ENCODE results near the gene MED20. TPM values are rescaled to one million over a fixed set of nuclear protein-coding genes. Genes with fewer than 3 reads are reported as not detected.

MED20 gene
- total and polyA plus RNA-seq, 10 of the 15 experiments (the other 5 are each of a cell fraction or from before 2014, with no cell fraction given), result 13.4 to 24.8 (median 17.9) TPM

DNA sequence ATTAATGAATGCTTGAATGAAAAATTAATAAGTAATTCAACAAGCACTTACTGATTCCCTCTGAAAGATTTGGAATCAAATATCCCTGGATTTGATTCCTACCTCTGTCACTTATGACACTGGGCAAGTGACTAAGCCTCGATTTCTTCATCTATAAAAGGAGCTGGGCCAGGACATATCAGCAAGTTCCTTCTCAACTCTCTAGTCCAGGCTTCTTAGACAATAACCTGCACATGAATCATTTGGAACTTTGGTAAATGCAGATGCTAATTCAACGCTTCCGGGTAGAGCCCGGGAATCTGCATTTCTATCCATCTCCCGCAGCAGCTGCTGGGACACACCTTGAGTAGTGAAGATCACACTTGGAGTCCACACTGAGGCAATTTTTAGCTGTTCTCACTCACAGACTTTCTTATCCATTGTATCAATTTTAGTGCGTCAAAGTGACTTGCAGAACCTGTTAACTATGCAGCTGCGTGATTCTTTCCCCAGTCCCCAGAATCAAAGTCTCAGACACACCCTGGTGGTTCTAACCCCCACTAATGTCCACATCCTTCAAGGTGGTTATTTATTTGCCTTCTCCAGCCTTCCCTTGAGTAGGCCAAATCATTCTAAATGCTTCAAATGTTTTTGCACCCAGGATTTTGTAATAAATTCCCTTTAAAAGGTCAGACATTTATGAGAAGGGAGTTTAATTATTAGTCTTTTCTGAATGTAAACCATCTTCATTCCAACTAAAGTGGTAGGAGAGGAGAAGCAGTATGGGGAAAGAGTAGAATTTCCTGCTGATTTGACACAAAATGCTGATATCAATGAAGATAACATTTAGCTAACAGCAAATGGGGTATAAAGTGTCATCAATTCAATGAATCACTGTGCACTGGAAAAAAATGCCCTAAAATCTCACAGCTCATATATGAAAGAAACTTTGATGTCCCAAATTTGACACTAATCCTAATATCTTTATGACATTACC, 46.7 kb upstream of the MED20 start:
- H3K27me3 ChIP-seq (replicated peaks in 1 of 2; ENCODE audit: control insufficient read depth in 2 of 2, insufficient read depth in 2 of 2, low read length in 1 of 2), result no peaks in the 10 kb centered on the region
- RAD21 ChIA-PET (ENCODE audit: unreplicated experiment), result no interaction called here
- in situ Hi-C loops (cut with MboI) (no loop called here), intact Hi-C loops (cut with micrococcal nuclease; ENCODE audit: unreplicated experiment) (no loop called here)
- no peak overlapping the region for H3K4me2 ChIP-seq (ENCODE audit: control insufficient read depth, insufficient read depth)
- FAIRE-seq (no peak), ATAC-seq (no peak), DNase-seq (ENCODE audit: low read depth, low spot score) (no peak)
- CTCF ChIA-PET, result interaction anchor here (0.9 to 1.6 kb wide), 3 partner anchors 10 to 76 kb away, joined by 3 read pairs; no protein-coding TSS in a partner anchor
- no peaks in the 10 kb centered on the region for H3K36me3 ChIP-seq (ENCODE audit: control insufficient read depth in 2 of 2, insufficient read depth in 2 of 2, low read length in 1 of 2)
- no peak overlapping the region for H3K27ac ChIP-seq (ENCODE audit: control insufficient read depth, insufficient read depth)
- no peaks in the 10 kb centered on the region for H3K9me3 ChIP-seq (replicated peaks; ENCODE audit: control insufficient read depth, insufficient read depth, low read length)
- H3K4me3 ChIP-seq, result no peak overlapping the region
- H3K9ac ChIP-seq (ENCODE audit: control insufficient read depth, insufficient read depth, low read length), result no peak overlapping the region
- no peaks in the 10 kb centered on the region for H3K4me1 ChIP-seq (ENCODE audit: control insufficient read depth, insufficient read depth, low read length)
- no peaks in the 10 kb centered on the region for H3K79me2 ChIP-seq (ENCODE audit: control insufficient read depth, insufficient read depth, low read length)
- TF ChIP-seq KAT2A (conservative IDR thresholded peaks at IDR 0.05; ENCODE audit: control insufficient read depth, low read depth, low read length) (no peak), RAD51 (IDR thresholded peaks at IDR 0.05) (no peak), CBFB (IDR thresholded peaks at IDR 0.05; ENCODE audit: low read depth) (no peak), MEF2B (IDR thresholded peaks at IDR 0.05; ENCODE audit: partially characterized antibody, poor library complexity, severe bottlenecking) (no peak), EED (IDR thresholded peaks at IDR 0.05; ENCODE audit: low read depth) (no peak), POLR2AphosphoS5 (IDR thresholded peaks at IDR 0.05; ENCODE audit: low read length) (no peak), ZNF384 (IDR thresholded peaks at IDR 0.05; ENCODE audit: borderline replicate concordance, low read depth, low read length) (no peak), ZBED1 (IDR thresholded peaks at IDR 0.05; ENCODE audit: borderline replicate concordance) (no peak), NFYA (IDR thresholded peaks at IDR 0.05; ENCODE audit: borderline replicate concordance, low read depth, low read length) (no peak), MYB (IDR thresholded peaks at IDR 0.05; ENCODE audit: borderline replicate concordance, low read depth, low read length) (no peak), NR2C2 (IDR thresholded peaks at IDR 0.05; ENCODE audit: borderline replicate concordance, control insufficient read depth, insufficient read length, low read depth) (no peak), ZNF24 (IDR thresholded peaks at IDR 0.05) (no peak), SMC3 (IDR thresholded peaks at IDR 0.05; ENCODE audit: borderline replicate concordance, low read length) (no peak), CREB1 (IDR thresholded peaks at IDR 0.05; ENCODE audit: low read depth) (no peak), BACH1 (IDR thresholded peaks at IDR 0.05; ENCODE audit: borderline replicate concordance) (no peak), CHD1 (IDR thresholded peaks at IDR 0.05; ENCODE audit: low read depth, low read length) (no peak)
- TF ChIP-seq, protein P1, sequence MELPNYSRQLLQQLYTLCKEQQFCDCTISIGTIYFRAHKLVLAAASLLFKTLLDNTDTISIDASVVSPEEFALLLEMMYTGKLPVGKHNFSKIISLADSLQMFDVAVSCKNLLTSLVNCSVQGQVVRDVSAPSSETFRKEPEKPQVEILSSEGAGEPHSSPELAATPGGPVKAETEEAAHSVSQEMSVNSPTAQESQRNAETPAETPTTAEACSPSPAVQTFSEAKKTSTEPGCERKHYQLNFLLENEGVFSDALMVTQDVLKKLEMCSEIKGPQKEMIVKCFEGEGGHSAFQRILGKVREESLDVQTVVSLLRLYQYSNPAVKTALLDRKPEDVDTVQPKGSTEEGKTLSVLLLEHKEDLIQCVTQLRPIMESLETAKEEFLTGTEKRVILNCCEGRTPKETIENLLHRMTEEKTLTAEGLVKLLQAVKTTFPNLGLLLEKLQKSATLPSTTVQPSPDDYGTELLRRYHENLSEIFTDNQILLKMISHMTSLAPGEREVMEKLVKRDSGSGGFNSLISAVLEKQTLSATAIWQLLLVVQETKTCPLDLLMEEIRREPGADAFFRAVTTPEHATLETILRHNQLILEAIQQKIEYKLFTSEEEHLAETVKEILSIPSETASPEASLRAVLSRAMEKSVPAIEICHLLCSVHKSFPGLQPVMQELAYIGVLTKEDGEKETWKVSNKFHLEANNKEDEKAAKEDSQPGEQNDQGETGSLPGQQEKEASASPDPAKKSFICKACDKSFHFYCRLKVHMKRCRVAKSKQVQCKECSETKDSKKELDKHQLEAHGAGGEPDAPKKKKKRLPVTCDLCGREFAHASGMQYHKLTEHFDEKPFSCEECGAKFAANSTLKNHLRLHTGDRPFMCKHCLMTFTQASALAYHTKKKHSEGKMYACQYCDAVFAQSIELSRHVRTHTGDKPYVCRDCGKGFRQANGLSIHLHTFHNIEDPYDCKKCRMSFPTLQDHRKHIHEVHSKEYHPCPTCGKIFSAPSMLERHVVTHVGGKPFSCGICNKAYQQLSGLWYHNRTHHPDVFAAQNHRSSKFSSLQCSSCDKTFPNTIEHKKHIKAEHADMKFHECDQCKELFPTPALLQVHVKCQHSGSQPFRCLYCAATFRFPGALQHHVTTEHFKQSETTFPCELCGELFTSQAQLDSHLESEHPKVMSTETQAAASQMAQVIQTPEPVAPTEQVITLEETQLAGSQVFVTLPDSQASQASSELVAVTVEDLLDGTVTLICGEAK (IDR thresholded peaks at IDR 0.05; ENCODE audit: borderline replicate concordance), result no peak
- H4K20me1 ChIP-seq (ENCODE audit: control insufficient read depth, insufficient read depth), result no peaks in the 10 kb centered on the region
- WGBS (ENCODE audit: insufficient coverage, insufficient replicate concordance, low lambda C conversion rate, missing lambda C conversion rate), result 68% methylated on average over 7 of the region's 7 CpGs
- no peak overlapping the region for H2AFZ ChIP-seq (ENCODE audit: control insufficient read depth, low read depth, low read length)
- SMC1A ChIA-PET (ENCODE audit: uncharacterized antibody, unreplicated experiment), result interaction anchor here (0.7 to 2.8 kb wide), 5 partner anchors 10 to 77 kb away, joined by 3 to 7 read pairs (median 3); no protein-coding TSS in a partner anchor
- no TSS peak for BruUV-seq (replicated peaks)
- POLR2A ChIA-PET, result no interaction called here

Data from GM12878 (cell line).